HFF-Myc (cell line): ENCODE measurements around the gene ATP6V1G1.
"Not testable (repeated sequence)": the region's sequence is repeated elsewhere in the genome, so short reads cannot be mapped to it uniquely, and the experiment has no call there.

Experiments used
- DNase-seq: peaks from one replicate; pipeline ENCODE4 v3.0.0-alpha.2; 2011; ENCODE audit warnings: low read depth; ENCODE audit errors: extremely low read depth
- H3K4me3 ChIP-seq: replicated peaks from 2 replicates; pipeline ENCODE4 v1.5.1; 2011; ENCODE audit warnings: low read depth, mild to moderate bottlenecking, control low read depth, low read length
- TF ChIP-seq, protein P1 (sequence below): IDR thresholded peaks from 2 replicates; pipeline ENCODE4 v1.5.1; 2012; ENCODE audit warnings: mild to moderate bottlenecking, low read depth, low read length, control low read depth; ENCODE audit errors: missing control alignments

The ATP6V1G1 gene

DNA sequence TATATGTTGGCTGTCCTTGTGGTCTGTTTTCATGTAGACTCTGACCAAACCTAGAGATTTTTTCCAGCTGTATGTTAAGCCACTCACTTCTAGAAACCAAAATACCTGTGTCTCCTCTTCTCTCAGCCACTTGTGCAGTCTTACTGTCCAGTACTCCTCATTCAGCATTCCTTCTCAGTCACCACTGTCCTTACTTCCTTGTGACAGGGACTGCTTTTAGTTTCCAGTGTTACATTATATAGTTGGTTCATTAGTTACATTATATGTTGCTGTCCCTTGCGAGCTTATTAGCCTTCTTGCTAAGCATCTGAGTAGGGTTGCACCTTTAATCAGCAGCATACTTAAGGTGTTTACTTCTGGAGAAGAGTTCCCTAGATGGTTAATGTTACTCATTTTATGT lies 4.3 kb downstream of the ATP6V1G1 start:
- TF ChIP-seq, protein P1, sequence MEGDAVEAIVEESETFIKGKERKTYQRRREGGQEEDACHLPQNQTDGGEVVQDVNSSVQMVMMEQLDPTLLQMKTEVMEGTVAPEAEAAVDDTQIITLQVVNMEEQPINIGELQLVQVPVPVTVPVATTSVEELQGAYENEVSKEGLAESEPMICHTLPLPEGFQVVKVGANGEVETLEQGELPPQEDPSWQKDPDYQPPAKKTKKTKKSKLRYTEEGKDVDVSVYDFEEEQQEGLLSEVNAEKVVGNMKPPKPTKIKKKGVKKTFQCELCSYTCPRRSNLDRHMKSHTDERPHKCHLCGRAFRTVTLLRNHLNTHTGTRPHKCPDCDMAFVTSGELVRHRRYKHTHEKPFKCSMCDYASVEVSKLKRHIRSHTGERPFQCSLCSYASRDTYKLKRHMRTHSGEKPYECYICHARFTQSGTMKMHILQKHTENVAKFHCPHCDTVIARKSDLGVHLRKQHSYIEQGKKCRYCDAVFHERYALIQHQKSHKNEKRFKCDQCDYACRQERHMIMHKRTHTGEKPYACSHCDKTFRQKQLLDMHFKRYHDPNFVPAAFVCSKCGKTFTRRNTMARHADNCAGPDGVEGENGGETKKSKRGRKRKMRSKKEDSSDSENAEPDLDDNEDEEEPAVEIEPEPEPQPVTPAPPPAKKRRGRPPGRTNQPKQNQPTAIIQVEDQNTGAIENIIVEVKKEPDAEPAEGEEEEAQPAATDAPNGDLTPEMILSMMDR: no peak
- H3K4me3 ChIP-seq: no peak overlapping the region
- DNase-seq: no peak

DNA sequence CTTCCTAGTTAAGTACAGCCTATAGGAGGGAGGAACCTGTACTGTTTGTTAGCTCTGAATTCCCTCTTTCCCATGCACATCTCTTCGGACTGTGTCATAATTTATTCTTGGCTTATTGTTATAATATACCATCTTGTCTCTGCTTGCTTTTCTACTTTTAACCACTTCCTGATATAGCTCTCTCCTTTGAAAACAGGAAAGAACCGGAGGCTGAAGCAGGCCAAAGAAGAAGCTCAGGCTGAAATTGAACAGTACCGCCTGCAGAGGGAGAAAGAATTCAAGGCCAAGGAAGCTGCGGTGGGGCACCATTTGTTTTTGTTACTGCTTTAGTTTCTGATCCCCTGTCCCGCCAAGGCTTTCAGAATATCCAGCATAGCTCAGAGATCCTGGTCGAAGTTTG lies 4.8 kb downstream of the ATP6V1G1 start:
- DNase-seq: no peak
- no peak overlapping the region for H3K4me3 ChIP-seq
- TF ChIP-seq, protein P1: no peak

DNA sequence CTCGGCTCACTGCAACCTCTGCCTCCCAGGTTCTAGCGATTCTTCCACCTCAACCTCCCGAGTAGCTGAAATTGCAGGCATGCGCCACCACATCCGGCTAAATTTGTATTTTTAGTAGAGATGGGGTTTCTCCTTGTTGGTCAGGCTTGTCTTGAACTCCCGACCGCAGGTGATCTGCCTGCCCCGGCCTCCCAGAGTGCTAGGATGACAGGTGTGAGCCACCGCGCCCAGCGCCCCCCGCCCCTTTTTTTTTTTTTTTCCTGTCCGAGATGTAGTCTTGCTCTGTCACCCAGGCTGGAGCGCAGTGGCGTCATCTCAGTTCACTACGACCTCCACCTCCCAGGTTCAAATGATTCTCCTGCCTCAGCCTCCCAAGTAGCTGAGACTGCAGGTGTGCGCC lies 6.6 kb downstream of the ATP6V1G1 start:
- TF ChIP-seq, protein P1: no peak

DNA sequence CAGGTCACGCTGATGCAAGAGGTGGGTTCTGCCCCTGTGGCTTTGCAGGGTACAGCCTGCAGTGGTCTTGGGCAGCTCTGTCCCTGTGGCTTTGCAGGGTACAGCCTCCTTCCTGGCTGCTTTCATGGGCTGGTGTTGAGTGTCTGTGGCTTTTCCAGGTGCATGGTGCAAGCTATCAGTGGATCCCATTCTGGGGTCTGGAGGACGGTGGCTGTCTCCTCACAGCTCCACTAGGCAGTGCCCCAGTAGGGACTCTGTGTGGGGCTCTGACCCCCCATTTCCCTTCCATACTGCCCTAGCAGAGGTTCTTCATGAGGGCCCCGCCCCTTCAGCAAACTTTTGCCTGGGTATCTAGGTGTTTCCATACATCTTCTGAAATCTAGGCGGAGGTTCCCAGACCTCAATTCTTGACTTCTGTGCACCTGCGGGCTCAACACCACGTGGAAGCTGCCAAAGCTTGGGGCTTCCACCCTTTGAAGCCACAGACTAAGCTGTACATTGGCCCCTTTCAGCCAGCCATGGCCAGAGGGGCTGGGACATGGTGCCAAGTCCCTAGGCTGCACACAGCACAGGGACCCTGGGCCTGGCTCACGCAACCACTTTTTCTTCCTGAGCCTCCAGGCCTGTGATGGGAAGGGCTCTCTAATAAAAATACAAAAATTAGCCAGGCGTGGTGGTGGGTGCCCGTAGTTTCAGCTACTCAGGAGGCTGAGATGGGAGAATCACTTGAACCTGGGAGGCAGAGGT lies 13.1 kb downstream of the ATP6V1G1 start:
- not testable (repeated sequence) for DNase-seq, H3K4me3 ChIP-seq

More for the DNA sequence above, 6.6 kb downstream of the ATP6V1G1 start:
- DNase-seq: no peak
- H3K4me3 ChIP-seq: no peak overlapping the region

GRCh38 chr9:114601787-114602186 lies 14.2 kb downstream of the ATP6V1G1 start:
- H3K4me3 ChIP-seq, DNase-seq: not testable (repeated sequence)

DNA sequence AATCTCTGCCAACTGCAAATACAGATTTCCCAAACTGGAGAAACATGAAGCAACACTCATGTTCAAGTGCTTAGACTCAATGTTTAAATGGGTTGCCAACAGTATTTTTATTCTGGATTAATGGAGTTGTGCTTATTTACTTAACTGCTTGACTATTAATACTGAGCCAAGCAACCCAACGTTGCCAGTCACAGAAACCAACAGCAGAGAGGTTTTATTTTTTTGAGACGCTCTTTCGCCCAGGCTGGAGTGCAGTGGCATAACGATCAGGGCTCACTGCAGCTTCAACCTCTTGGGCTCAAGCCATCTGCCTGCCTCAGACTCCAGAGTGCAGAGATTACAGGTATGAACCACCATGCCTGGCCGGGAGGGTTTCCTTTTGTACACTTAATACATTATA lies 15.1 kb downstream of the ATP6V1G1 start:
- H3K4me3 ChIP-seq: no peak overlapping the region
- TF ChIP-seq, protein P1: no peak
- no peak for DNase-seq

- DNase-seq: no peak
- TF ChIP-seq, protein P1: no peak
These were observed 15.7 kb downstream of the ATP6V1G1 start for GRCh38 chr9:114603248-114603647.

GRCh38 chr9:114604989-114605388 lies 17.4 kb downstream of the ATP6V1G1 start:
- no peak overlapping the region for H3K4me3 ChIP-seq
- DNase-seq: no peak
- TF ChIP-seq, protein P1: no peak

More at GRCh38 chr9:114603248-114603647, 15.7 kb downstream of the ATP6V1G1 start:
- H3K4me3 ChIP-seq: no peak overlapping the region
